Ecto neural progenitor cell (in vitro differentiated cells): ENCODE results near the gene ADGRE3.
"Not testable (repeated sequence)": the region's sequence is repeated elsewhere in the genome, so short reads cannot be mapped to it uniquely, and the experiment has no call there.

Experiments used
- DNase-seq: peaks from one replicate; pipeline ENCODE4 v3.0.0-alpha.2; 2018; ENCODE audit warnings: low spot score

ADGRE3 gene

GRCh38 chr19:14661372-14661924, 13.2 kb downstream of the ADGRE3 start:
- DNase-seq, result no peak

GRCh38 chr19:14659874-14660489, 14.7 kb downstream of the ADGRE3 start:
- DNase-seq, result no peak

- no peak for DNase-seq
These were observed 18.9 kb downstream of the ADGRE3 start for GRCh38 chr19:14655726-14656125.

GRCh38 chr19:14654786-14655560, 19.7 kb downstream of the ADGRE3 start:
- DNase-seq, result no peak

- DNase-seq, result no peak
These were observed 24.5 kb downstream of the ADGRE3 start for GRCh38 chr19:14650161-14650560.

- no peak for DNase-seq
These were observed 25.6 kb downstream of the ADGRE3 start for GRCh38 chr19:14649020-14649419.

GRCh38 chr19:14648506-14648905, 26.1 kb downstream of the ADGRE3 start:
- no peak for DNase-seq

GRCh38 chr19:14639536-14640277, 34.9 kb downstream of the ADGRE3 start:
- no peak for DNase-seq

- no peak for DNase-seq
These were observed 42.4 kb downstream of the ADGRE3 start for GRCh38 chr19:14632286-14632685.

- no peak for DNase-seq
These were observed 45.1 kb downstream of the ADGRE3 start for GRCh38 chr19:14629557-14629956.

- not testable (repeated sequence) for DNase-seq
These were observed 50.2 kb downstream of the ADGRE3 start for GRCh38 chr19:14624491-14624890.

GRCh38 chr19:14619404-14619803, 55.2 kb downstream of the ADGRE3 start:
- no peak for DNase-seq

- DNase-seq, result no peak
These were observed 58.2 kb downstream of the ADGRE3 start for GRCh38 chr19:14616407-14616806.

GRCh38 chr19:14615623-14616022, 59.0 kb downstream of the ADGRE3 start:
- DNase-seq, result no peak

GRCh38 chr19:14614099-14614412, 60.6 kb downstream of the ADGRE3 start:
- no peak for DNase-seq

- DNase-seq, result not testable (repeated sequence)
These were observed 61.1 kb downstream of the ADGRE3 start for GRCh38 chr19:14613399-14614098.

- no peak for DNase-seq
These were observed 62.0 kb downstream of the ADGRE3 start for GRCh38 chr19:14612657-14613056.

- not testable (repeated sequence) for DNase-seq
These were observed 62.4 kb downstream of the ADGRE3 start for GRCh38 chr19:14612242-14612641.

- no peak for DNase-seq
These were observed 63.6 kb downstream of the ADGRE3 start for GRCh38 chr19:14611051-14611450.

GRCh38 chr19:14606627-14607026, 68.0 kb downstream of the ADGRE3 start:
- DNase-seq, result no peak

GRCh38 chr19:14603990-14604387, 70.7 kb downstream of the ADGRE3 start:
- no peak for DNase-seq

GRCh38 chr19:14599548-14600147, 75.0 kb downstream of the ADGRE3 start:
- no peak for DNase-seq
